Activated CD8-positive, alpha-beta memory T cell treated with anti-CD3 and anti-CD28 coated beads for 36 hours (primary cell): ENCODE measurements around the gene BPIFB3. TPM values are rescaled to one million over a fixed set of nuclear protein-coding genes. Genes with fewer than 3 reads are reported as not detected.

Source experiments
- CTCF ChIA-PET: fragments of 350-600 bp; sonication (Branson Sonifier 250); formaldehyde crosslinking; loops from one replicate; lab custom pipeline; 2021; ENCODE audit warnings: antibody characterized with exemption; lab: Charles Lee
- POLR2A ChIA-PET: fragments of 350-600 bp; sonication (Branson Sonifier 250); formaldehyde crosslinking; loops from one replicate; lab custom pipeline; 2021; ENCODE audit warnings: antibody characterized with exemption; lab: Charles Lee
- total RNA-seq, 2 experiments: library from RNA; stranded (reverse); gene quantifications; one replicate each; pipeline ENCODE4 v1.2.3, GENCODE V29; 2021

Gene BPIFB3
- total RNA-seq, 2 experiments from 2014 or later, result not detected

DNA sequence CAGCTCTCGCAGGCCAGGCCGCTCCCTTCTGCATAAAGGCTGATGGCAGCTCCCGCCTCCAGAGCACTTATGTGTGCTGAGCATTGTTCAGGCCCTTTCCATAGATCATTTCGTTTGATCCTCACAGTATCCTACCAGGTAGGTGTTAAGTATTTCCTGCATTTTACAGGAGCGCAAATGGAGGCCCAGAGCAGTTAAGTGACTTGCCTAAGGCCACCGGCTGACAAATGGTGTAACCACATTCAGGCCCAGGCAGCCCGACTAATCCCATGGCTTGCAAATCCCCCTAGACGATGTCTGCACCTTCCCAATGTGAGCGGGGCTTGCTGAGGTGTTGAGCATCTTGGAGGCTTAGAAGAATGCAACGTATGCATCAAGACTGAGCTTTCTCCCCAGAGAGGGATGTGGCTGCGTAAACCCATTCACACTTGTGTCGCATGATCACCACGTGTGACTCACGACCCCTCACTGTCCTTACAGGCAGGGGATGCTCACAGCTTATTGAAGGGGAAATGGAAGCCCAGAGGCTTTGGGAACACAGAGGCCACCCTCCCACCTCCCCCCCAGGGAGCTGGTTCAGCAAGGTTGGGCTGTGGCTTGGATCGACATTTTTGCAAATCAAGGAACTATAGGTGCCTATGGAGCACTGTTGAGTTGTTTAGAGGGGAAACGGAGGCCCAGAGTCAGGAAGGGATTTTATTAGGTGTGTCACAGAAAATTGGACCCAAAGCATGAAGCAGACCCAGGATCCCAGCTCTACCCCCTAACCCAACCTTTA is 39.2 kb upstream of the BPIFB3 start:
- ChIA-PET CTCF (no interaction called here), POLR2A (no interaction called here)

DNA sequence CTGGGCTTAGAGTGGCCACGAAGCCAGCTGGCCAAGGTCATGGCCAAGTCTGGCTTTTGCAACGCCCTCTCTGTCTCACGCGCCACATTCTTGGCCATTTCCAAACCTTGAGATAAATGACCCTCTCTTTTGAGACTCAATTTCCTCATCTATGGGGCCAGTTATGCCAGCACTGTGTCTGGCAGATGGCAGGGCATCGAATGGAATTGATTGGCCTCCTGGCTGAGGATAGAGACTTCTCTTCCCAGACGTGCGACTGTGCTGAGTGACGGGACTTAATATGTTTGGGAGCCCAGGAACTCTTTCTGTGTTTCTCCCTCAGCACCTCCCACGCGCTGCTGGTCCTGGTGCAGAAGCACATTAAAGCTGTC is 38.6 kb upstream of the BPIFB3 start:
- CTCF ChIA-PET, result interaction anchor here (1.2 kb wide), 1 partner anchor 113 kb away, joined by 3 read pairs; no protein-coding TSS in a partner anchor
- POLR2A ChIA-PET, result no interaction called here

DNA sequence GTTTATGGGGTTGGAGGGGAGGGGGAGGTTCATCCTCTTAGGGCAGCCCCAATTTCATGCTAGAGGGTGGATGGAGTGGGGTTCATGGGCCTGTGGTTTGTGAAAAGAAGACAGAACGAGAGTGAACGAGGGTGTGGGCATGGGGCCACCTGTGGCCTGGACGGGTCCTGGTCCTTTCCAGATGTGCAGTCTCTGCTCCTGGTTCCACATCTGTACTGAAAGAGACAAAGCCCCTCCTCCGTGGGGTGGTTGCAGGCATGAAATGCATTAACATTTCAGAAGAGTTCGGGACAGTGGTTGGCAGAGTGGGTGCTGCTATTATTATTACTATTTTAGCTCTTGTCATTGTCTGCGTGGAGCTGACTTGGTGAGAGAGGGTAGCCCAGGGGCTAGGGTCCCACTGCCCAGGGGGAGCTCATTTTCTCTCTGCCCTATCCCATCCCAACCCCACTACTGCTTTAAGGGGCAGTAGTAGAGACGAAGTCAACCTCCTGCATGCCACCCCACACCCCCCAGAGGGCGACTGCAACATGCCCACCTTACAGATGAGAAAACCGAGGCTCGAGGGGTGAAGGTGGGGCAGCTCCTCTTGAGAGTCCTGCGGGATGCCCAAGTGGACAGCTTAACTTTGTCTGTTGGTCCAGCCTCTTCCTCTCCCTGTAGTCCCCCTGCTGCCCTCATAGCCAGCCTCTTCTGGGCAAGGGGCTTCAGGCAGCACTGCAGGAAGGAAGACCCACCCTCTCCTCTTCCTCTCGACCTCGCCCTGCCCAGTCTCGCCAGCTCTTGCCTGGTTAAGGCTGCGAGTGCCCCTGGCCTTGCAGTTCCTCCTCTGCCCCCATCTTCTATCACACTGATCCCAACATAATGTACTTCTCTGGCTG is 37.8 kb upstream of the BPIFB3 start:
- ChIA-PET CTCF (interaction anchor here (0.9 to 1.4 kb wide), 3 partner anchors 9 to 114 kb away, joined by 3 to 4 read pairs (median 3); partner anchors contain the start of gene BPIFB2), POLR2A (no interaction called here)

DNA sequence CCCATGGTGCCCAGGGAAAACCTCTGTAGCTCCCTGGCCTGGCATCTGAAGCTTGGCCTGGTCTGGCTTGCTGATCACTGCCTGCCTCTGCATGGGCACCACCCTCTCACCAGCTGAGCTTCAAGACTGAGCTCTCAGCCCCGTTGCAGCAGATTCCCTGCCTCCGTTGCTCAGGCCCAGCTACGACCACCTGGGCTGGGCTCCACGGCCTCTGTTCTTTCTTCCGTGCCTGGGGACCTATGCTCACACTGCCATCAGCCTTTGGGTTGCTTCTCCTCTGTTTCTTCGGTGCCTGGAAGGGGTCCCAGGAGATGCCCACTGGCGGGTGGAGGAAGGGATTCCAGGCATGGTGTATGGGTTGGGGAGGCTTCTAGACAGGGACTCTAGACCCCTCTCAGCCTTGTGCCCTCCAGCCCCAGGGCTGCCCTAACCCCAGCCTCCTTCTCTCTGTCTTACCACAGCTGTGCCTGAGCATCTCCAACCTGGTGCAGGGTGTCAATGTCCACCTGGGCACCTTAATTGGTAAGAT is 37.1 kb upstream of the BPIFB3 start:
- ChIA-PET POLR2A (no interaction called here), CTCF (interaction anchor here (0.9 to 1.4 kb wide), 2 partner anchors 9 to 11 kb away, joined by 3 to 4 read pairs; partner anchors contain the start of gene BPIFB2)

DNA sequence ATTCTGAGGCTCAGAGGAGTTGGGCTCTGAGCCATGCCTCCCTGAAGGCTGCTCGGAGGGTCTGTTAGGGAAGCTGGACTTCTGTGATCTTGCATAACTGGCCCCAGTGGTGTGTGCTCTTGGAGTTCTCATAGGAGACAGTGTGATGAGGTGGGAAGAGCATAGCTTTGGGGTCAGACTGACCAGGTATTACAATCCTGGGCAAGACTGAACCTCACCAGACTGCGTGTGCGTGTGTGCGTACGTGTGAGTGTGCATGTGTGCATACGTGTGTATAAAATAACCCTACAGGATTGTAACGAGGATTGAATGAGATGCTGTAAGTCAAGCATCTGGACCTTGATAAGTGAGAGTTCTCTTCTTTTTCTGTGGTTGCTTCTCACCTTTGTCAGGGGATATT is 36.2 kb upstream of the BPIFB3 start:
- ChIA-PET CTCF (no interaction called here), POLR2A (no interaction called here)

DNA sequence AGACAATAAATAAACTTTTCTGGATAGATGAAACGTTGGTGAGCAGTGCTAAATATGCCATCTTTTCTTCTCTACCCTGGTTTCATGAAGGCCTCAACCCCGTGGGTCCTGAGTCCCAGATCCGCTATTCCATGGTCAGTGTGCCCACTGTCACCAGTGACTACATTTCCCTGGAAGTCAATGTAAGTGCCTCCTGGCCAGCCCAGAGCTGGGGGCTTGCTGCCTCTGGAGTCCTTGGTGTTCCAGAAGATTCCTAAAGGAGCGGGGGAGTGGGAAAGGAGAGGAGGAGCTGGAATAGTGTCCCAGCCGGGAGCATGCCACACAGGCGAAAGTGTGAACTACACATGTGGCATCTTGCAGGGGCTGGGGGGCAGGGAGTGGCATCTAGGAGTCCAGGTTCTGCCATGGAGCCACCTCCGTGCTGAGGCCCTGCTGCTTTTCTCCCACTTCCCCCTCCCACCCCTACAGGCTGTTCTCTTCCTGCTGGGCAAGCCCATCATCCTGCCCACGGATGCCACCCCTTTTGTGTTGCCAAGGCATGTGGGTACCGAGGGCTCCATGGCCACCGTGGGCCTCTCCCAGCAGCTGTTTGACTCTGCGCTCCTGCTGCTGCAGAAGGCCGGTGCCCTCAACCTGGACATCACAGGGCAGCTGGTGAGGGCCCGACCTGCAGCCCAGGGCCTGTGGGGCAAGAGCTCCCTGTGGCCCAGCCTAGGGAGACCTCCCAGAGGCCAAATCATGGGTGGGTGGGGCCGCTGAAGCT is 35.4 kb upstream of the BPIFB3 start:
- ChIA-PET CTCF (no interaction called here), POLR2A (no interaction called here)

DNA sequence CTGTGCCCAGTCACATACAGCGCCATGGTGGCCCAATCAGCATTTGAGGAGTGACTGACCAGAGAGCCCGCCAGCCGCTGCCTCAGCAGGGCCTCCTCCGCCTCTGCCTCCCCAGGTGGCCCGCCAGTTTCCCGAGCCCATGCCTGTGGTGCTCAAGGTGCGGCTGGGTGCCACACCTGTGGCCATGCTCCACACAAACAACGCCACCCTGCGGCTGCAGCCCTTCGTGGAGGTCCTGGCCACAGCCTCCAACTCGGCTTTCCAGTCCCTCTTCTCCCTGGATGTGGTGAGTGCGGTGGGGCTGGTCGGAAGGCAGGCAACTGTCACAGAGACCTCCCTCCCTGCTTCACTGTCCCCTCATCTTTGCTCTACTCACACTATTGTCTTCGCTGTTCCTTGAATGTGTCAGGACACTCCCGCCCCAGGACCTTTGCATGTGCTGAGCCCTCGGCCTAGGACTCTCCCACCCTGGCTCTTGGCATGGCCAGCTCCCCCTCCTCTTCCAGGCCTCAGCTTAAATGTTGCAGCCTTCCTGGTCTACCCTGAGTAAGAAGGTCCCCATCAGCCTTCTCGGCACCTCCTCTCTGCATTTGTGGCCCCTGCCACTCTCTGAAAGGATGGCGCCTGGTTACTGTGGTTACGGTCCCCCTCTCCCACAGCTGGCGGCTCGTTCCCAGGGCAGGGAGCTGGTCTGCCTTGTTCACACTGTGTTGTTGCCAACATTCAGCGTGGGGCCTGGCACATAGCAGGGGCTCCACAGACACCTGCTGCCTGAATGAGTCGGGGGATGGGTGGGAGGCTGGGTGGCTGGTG is 34.0 kb upstream of the BPIFB3 start:
- CTCF ChIA-PET, result no interaction called here
- POLR2A ChIA-PET, result no interaction called here

DNA sequence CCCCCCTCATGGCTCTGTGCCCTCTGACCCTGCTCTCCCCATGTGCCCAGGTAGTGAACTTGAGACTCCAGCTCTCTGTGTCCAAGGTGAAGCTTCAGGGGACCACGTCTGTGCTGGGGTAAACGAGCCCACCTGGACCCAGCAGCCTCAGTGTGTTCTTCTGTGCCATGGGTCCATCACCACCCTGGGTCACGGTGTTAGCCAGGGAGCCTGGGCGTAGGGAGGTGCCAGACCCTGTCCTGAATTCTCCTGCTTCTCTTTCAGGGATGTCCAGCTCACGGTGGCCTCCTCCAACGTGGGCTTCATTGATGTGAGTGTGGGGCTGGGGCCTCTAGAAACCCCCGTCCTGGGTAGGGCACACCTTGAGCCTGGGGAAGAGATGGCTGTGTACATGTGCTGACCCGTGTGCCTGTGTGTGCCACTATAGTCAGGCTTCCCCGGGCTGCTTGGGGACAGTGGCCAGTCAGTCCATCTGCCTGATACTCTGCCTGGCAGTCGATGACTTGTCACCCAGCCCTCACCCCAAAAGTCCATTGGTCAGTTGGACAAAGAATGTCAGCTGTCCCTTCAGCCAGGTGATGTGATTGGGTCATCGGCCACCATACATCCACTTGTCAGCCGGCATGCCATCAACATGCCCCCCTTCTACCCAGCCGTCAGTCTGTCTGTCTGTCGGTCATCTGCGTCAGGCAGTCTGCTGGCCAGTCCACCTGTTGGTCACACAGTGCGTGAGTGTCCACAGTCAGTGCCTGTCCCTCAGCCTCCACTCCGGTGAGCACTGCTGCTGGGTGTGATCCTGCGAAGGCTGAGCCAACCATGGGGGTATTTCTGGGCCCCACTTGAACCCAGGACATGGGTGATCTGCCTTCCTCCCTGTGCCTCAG is 33.2 kb upstream of the BPIFB3 start:
- CTCF ChIA-PET, result no interaction called here
- POLR2A ChIA-PET, result no interaction called here

DNA sequence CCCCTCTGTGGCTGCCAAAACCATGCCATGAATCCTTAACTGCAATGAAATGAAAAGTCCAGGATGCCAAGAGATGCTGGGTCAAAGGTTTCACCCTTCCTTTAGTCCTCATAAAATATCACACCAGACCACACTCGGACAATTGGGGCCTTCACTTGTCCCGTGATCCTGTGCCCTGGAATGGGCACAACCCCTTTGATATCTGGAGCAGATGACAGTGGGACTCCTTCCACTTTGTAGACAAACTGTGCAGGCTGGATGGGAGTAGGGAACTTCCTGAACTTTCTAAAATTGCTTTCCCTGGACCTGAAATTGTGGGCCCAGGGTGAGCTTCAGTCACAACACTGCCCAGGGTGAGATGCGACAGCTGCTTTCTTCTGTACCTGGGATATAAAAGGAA is 31.8 kb upstream of the BPIFB3 start:
- POLR2A ChIA-PET, result no interaction called here
- CTCF ChIA-PET, result no interaction called here

DNA sequence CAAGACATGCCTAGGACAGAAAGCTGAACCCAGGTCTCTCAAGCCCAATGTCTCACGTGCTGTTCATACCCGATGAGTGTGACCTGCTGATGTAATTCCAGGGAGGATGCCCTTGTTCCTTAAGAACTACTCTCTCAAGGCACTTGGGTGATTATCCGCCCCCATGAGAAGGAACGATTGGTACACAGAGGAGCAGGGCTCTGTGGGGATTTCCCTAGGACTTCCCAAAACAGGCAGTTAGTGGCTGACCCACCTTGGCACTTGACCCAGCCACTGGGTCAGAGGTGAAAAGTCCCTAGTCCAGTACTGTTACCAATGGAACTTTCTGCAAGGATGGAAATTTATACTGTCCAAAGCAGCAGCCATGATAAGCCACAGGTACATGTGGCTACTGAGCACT is 31.4 kb upstream of the BPIFB3 start:
- ChIA-PET CTCF (no interaction called here), POLR2A (no interaction called here)

DNA sequence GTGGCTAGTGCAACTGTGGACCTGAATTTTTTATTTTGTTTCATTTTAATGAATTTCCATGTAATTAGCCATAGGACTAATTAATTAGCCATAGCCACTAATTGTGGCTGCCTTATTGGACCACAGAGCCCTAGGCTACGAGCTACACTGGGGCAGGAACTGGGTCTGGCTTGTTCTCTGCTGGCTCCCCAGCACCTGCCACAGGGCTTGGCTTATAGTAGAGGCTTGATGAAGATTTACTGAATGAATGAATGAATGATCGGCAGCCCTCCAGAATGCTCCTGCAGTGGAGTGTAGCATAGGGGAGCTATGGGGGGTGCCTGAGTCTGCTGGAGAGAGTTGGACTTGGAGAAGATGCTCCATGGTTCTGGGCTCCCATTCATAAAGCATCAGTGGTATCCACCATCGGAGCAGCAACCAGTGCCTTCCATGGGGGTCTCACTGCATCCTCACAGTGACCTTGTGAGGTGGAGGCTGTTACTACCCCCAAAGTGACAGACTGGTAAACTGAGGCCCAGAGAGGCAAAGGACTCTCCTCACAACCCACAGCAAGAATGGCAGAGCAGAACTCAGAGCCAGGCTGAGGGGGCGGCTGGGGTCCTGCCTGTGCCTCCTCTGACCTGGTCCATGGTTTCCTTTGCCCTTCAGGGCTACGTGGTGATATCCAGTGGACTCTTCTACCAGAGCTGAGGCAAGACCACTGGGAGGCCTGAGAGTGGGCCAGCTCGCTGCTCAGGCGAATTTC is 30.8 kb upstream of the BPIFB3 start:
- ChIA-PET POLR2A (interaction anchor here (0.6 kb wide), 1 partner anchor 208 kb away, joined by 3 read pairs; no protein-coding TSS in a partner anchor), CTCF (no interaction called here)

DNA sequence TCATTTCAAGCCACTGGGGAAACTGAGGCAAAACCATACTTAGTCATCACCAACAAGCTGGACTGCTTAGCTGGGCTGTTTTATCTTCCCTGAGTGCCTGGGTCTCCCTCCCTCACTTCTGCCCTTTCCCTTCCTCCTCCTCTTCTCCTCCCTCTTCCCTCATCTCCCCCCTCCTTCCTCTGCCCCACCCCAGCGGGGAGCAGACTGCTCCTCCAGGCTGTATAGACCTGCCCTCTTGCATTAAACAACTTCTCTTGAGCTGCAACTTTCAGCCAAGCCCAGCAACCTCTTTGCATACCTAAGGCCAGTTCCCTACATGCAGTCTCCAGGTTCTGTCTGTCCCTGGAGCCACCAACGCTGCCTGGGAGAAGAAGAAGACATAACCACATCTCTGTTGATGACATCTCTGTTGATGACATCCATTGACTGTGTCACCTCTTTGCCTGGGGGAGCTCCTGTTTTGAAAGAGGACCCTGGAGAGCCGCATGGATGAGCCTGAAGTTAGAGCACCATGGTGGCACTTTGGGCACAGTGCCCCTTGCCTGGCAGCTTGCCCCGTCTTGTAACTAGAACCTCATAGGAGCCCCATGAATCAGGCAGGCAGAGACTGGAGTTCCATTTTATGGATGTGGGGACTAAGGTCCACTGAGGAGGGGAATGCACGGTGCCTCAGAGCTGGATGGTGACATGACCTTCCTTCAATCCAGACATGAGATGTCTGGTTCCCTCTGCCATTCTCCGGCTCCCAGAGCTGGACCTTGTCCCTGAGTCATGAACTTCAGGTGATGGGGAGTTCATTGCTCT is 30.1 kb upstream of the BPIFB3 start:
- POLR2A ChIA-PET, result interaction anchor here (0.6 kb wide), 1 partner anchor 209 kb away, joined by 3 read pairs; no protein-coding TSS in a partner anchor
- CTCF ChIA-PET, result no interaction called here

DNA sequence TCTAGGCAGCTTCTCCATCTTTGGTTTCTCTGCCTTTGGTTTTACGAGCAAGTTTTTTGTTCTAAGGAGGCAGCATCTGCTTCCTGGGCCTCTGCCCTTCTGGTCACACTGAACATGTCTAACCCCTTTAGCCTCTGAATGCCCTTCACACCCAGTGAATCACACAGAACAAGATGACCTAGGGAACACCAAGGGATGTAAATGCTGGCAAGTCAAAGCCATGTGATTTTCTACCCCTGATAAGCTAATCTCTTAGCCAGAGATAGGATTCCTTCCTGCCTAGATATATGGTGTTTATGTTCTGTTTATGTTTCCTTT is 29.5 kb upstream of the BPIFB3 start:
- ChIA-PET POLR2A (no interaction called here), CTCF (no interaction called here)

DNA sequence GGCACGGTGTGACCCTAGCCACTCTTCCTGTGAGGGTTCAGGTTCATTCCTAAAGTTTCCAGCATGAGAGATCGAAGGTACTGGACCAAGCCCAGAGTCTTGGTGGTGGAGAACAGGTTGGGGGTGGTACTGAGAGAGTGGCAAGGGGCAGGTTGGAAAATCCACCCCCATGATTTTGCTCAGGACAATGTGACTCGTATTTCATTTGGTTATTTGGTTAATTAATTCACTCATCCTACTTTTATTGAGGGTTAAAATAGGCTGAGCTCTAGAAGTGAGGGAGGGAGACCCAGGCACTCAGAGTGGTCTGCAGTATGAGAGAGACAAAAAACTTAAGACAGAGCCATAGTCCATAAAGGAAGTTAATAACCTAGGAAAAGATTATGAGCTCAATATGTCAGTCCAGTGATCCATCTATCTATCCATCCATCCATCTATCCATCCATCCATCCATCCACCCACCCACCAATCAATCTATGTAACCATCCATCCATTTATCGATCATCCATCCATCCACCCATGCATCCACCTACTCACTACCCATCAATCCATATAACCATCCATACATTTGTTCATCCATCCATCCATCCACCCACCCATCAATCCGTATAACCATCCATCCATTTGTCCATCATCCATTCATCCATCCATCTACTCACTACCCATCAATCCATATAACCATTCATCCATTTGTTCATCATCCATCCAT is 28.9 kb upstream of the BPIFB3 start:
- CTCF ChIA-PET, result interaction anchor here (1.0 kb wide), 1 partner anchor 20 kb away, joined by 3 read pairs; no protein-coding TSS in a partner anchor

DNA sequence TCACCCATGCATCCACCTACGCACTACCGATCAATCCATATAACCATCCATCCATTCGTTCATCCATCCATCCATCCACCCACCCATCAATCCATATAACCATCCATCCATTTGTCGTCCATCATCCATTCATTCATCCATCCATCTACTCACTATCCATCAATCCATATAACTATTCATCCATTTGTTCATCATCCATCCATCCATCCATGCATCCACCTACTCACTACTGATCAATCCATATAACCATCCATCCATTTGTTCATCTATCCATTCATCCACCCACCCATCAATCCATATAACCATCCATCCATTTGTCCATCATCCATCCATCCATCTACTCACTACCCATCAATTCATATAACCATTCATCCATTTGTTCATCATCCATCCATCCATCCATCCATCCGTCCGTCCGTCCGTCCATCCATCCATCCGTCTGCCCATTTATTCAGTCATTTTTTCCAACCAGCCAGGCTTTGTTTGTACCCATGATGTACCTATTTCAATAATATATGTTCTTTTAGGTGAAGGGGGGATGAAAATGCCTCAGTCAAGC is 28.3 kb upstream of the BPIFB3 start:
- POLR2A ChIA-PET, result no interaction called here
- CTCF ChIA-PET, result interaction anchor here (1.0 kb wide), 1 partner anchor 20 kb away, joined by 3 read pairs; no protein-coding TSS in a partner anchor

More for the DNA sequence above, 28.9 kb upstream of the BPIFB3 start:
- POLR2A ChIA-PET, result no interaction called here
